A172 (cell line): ENCODE measurements around the gene GFRAL. TPM values are rescaled to one million over a fixed set of nuclear protein-coding genes. Genes with fewer than 3 reads are reported as not detected.

Experiments used
- DNase-seq: peaks from one replicate; pipeline ENCODE4 v3.0.0-alpha.2; 2015; ENCODE audit warnings: low spot score
- total RNA-seq: library from RNA; depleted of rRNA; stranded (reverse); fragments of >200 nt; shearing (Covaris generic); gene quantifications from 2 replicates; pipeline ENCODE4 v1.2.3, GENCODE V29; 2014; rRNA removed

The GFRAL gene
- total RNA-seq, 1 experiment from 2014 or later = not detected

DNA sequence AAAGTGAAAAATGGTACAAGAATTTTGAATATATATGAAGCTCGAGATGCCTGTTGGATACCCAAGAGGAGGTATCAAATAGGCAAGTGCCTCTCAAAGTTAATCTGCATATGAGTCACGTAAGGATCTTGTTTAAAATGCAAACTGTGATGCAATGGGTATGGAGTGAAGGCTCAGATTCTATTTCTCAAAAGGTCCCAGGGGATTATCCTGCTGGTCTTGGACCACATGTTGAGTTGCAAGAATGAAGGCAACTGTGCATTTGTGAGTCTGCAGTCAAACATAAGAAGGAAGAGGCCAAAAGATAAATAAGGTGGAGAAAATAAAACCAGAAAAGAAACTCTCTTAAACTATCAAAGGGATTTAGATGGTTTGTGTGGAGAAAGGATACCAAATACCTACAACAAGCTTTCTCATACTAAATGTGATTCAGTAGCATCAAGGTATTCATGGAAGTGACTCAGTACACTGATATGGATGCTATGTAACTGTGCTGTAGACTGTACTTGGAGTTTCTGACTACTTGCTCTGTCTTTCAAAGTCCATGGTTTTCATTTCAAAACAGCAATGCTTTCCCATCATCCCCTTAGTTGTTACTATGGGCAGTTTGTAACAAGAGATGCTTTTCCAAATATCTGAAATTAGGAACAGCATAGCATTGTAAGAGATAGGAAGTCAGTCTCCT is 106.3 kb downstream of the GFRAL start:
- DNase-seq = no peak

DNA sequence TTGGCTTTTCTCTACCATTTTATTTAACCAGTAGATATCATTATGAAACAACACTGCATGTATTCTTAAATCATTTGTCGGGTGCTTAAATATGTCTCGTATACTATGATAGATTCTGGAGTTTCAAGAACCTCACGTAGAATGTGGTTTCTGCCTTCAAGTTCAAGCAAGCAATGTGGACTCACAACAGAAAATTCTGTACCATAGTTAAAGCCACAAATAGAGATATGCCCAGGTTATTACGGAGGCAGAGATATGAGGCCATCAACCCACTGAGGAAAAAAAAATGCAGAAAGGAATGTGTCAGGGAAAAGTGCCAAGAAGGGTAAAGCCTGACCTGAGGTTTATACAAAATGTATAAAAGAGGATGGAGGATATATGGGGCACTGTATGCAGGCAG is 109.9 kb downstream of the GFRAL start:
- no peak for DNase-seq

DNA sequence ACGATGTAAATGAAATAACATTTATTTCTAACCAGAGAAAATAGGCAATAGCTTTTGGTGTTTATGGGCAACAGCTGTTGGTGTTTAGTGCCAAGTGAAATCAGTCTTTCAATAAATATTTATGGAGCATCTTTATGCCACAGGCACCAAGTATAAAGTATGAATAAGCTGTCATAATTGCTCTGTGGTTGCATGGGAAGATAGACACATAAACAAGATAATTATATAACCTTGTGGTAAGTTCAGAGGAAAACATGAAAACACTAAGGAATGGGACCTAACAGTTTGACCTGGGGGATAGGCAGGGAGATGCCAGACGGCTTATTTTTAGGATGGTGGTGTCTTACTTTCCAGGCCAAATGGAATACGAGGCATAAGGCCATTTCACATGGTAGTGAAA is 110.9 kb downstream of the GFRAL start:
- DNase-seq = no peak

DNA sequence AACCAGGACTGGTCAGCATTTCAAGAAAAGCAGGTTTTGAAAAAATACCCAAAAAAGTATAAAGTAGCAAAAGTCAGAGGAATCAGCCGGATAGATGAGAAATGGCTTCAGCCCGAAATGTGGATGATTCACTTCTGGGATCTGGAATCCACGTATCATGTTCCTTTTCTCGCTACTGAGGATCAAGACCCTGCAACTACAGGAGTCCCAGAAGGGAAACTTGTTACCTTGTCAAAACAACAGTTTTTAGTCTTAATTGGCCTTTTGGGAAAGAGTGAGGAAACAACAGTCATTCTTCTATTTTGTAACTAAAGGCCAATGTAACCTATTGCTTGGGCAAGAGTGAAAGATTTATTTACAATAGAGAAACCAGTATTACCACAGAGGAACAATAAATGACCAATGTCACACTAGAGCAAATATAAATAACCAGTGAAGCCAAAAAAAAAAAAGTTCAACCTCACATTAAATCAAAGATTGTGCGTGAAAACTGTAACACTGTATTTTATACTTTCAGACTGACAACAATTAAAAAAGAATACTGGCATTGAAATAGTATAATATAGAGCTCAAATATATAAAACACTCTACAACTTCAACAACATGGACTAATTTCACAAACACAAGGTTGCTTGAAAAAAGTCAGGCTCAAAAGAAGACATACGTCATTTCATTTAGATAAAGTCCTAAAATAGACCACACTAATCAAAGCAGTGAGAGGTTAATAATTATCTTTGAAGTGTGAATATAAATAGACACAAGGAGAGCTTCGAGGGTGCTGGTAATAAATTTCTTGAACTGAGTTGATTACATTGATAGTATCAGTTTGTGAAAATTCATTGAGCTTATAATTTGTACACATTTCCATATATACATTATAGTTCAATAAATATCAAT is 116.2 kb downstream of the GFRAL start:
- no peak for DNase-seq

DNA sequence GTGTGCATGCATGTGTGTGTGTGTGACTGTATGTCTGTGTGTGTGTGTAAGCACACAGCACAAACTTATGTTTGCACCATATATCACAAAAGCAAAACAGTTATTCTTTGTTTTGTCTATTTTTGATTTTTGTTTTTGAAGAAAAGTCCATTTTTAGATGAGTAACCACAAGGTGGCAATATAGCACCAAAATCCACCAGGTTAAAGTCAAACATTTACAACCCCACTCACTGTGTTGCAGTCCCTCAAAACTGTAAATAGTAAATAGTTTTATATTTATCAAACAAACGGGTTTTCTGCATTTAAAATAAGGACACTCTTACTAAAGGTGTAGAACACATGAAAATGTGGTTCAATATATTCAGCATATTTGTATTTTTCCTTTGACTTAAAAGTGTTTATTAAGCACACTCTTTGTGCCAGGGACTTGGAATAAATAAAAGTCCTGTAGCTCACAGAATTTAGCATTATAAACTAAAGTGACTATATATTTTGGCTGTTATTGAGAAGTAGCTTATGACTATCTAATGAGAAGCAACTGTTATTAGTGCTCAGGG is 118.5 kb downstream of the GFRAL start:
- DNase-seq = peak; percentile 22

DNA sequence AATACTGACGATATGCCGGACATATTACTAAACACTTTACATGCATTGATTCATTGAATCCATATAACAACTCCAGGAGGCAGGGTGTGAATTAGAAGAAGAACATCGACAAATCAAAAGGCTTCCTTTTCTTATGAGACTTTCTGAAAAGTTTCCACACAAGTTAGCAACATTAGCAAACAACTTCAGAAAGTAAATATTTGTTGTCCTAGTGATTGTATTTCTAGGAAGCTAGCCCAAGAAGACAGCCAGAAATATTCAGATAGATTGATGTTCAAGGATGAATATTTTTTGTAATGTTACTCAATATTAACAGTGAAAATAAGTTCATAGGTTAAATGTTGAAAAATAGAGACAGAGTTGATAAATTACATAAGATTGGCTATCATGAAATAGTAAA is 120.6 kb downstream of the GFRAL start:
- DNase-seq = no peak

DNA sequence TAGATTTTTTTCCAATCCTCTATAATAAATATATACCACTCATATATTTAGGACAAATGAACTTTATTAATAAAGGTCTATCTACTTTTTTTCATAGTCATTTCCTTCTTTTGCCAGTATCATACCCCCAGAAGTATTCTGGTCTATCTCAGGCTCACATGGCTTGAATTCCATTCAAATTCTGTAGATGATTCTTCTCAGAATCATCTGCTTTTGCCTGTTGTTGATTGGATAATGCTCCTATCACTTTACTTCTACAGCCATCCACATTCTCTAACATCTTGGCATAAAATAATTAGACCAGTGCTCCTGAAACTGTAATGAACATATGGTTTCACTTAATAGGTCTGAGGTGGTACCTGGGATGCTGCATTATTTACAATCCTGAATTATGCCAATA is 121.2 kb downstream of the GFRAL start:
- DNase-seq = no peak

DNA sequence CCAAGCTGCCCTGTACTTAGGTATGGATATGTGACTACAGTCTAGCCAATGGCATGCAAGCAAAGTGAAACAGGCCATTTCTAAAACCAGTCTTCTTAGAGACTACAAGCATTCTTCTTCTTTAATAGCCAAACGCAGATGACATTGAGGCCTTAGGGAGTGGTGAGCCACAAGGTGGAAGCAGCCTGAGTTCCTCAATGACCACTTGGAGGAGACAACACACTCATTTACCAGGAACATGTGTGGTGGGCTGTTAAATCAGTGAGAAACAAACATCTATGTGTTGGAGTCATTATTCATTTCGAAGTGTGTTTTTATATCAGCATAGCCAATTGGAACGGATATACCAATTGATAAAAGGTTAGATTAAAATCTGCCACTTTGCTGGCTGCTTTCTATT is 122.0 kb downstream of the GFRAL start:
- DNase-seq = no peak

DNA sequence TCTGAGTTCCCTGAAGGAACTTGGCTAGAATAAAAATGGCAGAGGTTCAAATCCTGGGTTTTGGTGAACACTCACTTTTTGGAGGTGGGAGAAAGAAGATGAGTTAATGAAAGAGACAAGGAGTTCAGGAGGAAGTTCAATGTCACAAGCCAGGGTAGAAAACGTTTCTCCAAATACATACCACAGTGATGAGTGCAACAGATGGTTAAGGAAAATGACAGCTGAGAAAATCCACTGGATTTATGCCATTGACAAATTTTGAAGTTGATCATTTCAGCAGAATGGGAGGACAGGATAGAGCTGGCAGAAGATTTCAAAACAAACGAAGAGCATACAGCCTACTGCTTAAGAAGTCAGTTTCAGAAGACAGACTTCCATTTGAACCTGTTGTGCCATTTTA is 122.7 kb downstream of the GFRAL start:
- no peak for DNase-seq

Other genes starting within 250 kb of the GFRAL start
- gene HCRTR2, start 153.0 kb upstream of the GFRAL start, total RNA-seq = not detected in 2 replicates